CD4-positive, alpha-beta T cell treated with Interleukin-10 for 1 hour (primary cell): ENCODE results near the gene BMP6.
A peak's percentile ranks its signal among the peaks of the same experiment; 100 is the strongest.

Source experiments
- DNase-seq: peaks from one replicate; pipeline ENCODE4 v3.0.0-alpha.2; 2020

BMP6 gene

GRCh38 chr6:7725849-7726415 is at the start of gene BMP6:
TSS of gene BMP6 (plus strand) at chr6:7726099. CDS start at chr6:7726956, 857 bp downstream.
- DNase-seq: peak; percentile 46

GRCh38 chr6:7677229-7677628 is 48.7 kb upstream of the BMP6 start:
- no peak for DNase-seq

- no peak for DNase-seq
Observed at GRCh38 chr6:7680393-7681075, 45.4 kb upstream of the BMP6 start.

- no peak for DNase-seq
Observed at GRCh38 chr6:7681449-7681848, 44.5 kb upstream of the BMP6 start.

- no peak for DNase-seq
Observed at GRCh38 chr6:7684076-7684475, 41.8 kb upstream of the BMP6 start.

- DNase-seq: no peak
Observed at GRCh38 chr6:7684843-7685242, 41.1 kb upstream of the BMP6 start.

GRCh38 chr6:7685276-7685675 is 40.6 kb upstream of the BMP6 start:
- no peak for DNase-seq

GRCh38 chr6:7687145-7688111 is 38.5 kb upstream of the BMP6 start:
- DNase-seq: no peak

- DNase-seq: no peak
Observed at GRCh38 chr6:7691021-7691420, 34.9 kb upstream of the BMP6 start.

GRCh38 chr6:7691675-7692452 is 34.0 kb upstream of the BMP6 start:
- no peak for DNase-seq

- DNase-seq: no peak
Observed at GRCh38 chr6:7692453-7692784, 33.5 kb upstream of the BMP6 start.

- no peak for DNase-seq
Observed at GRCh38 chr6:7693827-7694226, 32.1 kb upstream of the BMP6 start.

- no peak for DNase-seq
Observed at GRCh38 chr6:7696061-7696460, 29.8 kb upstream of the BMP6 start.

- DNase-seq: no peak
Observed at GRCh38 chr6:7697432-7697819, 28.5 kb upstream of the BMP6 start.

- DNase-seq: peak; percentile 5
Observed at GRCh38 chr6:7697820-7698623, 27.9 kb upstream of the BMP6 start.

- DNase-seq: no peak
Observed at GRCh38 chr6:7701212-7701834, 24.6 kb upstream of the BMP6 start.

- no peak for DNase-seq
Observed at GRCh38 chr6:7703148-7703680, 22.7 kb upstream of the BMP6 start.

- no peak for DNase-seq
Observed at GRCh38 chr6:7705483-7705882, 20.4 kb upstream of the BMP6 start.

GRCh38 chr6:7706269-7706668 is 19.6 kb upstream of the BMP6 start:
- DNase-seq: no peak

GRCh38 chr6:7707787-7708186 is 18.1 kb upstream of the BMP6 start:
- no peak for DNase-seq

GRCh38 chr6:7719364-7719850 is 6.5 kb upstream of the BMP6 start:
- no peak for DNase-seq
